D721Med (cell line): ENCODE data around the gene MALAT1.

Experiments
- DNase-seq: peaks from one replicate; pipeline ENCODE4 v3.0.0; 2011; ENCODE audit warnings: low spot score; ENCODE audit not compliant: insufficient read length
- FAIRE-seq: peaks from 2 replicates; lab custom pipeline; 2011; peaks lifted over from hg19 to GRCh38; lab: Jason Lieb, UNC
- CTCF ChIP-seq: IDR thresholded peaks from 2 replicates; pipeline ENCODE4 v1.5.1; 2012; ENCODE audit warnings: mild to moderate bottlenecking, control low read depth; ENCODE audit not compliant: insufficient read depth; ENCODE audit errors: missing control alignments

The MALAT1 gene

GRCh38 chr11:65501472-65502273 lies 2.8 kb downstream of the MALAT1 start:
- FAIRE-seq, result no peak
- no peak for DNase-seq
- TF ChIP-seq CTCF, result no peak

- no peak for TF ChIP-seq CTCF
- DNase-seq, result no peak
- no peak for FAIRE-seq
These were observed 3.4 kb downstream of the MALAT1 start for GRCh38 chr11:65502274-65502554.

GRCh38 chr11:65502555-65503367 lies 3.9 kb downstream of the MALAT1 start:
- FAIRE-seq (no peak), DNase-seq (no peak)
- TF ChIP-seq CTCF, result no peak

- no peak for DNase-seq
- TF ChIP-seq CTCF, result no peak
- FAIRE-seq, result no peak
These were observed 4.6 kb downstream of the MALAT1 start for GRCh38 chr11:65503368-65503948.

GRCh38 chr11:65503949-65504673 lies 5.3 kb downstream of the MALAT1 start:
- FAIRE-seq (no peak), DNase-seq (no peak)
- TF ChIP-seq CTCF, result no peak

- DNase-seq, result no peak
- FAIRE-seq, result no peak
- no peak for TF ChIP-seq CTCF
These were observed 6.0 kb downstream of the MALAT1 start for GRCh38 chr11:65504674-65505465.
